AG10803 (cell line): ENCODE measurements around the gene KTN1.

Experiments used
- DNase-seq: peaks from one replicate; pipeline ENCODE4 v3.0.0; 2010; ENCODE audit warnings: low read depth
- H3K4me3 ChIP-seq: 2 replicates; pipeline ENCODE4 v1.5.1; 2011; ENCODE audit warnings: mild to moderate bottlenecking, low read length, control low read depth
- TF ChIP-seq, protein P1 (sequence below): conservative IDR thresholded peaks from 2 replicates; pipeline ENCODE4 v1.5.1; 2011; ENCODE audit warnings: mild to moderate bottlenecking, low read length, control low read depth, inconsistent platforms

KTN1 gene

DNA sequence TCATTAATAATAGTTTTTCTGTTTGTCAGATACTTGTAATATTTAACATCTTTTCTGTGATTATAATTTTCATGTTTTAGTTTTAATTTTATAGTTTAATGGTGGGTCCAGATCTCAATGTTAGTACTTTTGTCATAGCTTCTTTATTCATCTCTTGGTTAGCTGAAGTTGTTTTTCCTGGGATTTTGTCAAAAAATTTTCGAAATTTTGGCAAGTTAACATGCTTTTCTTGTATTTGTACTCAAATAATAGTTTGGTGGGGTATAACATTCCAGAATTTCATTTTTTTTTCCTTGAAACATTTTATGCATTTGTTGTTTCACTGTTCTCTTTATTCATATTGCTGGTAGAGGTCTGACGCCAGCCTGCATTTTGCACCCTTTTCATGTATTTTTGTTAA lies 45.5 kb downstream of the KTN1 start:
- TF ChIP-seq, protein P1, sequence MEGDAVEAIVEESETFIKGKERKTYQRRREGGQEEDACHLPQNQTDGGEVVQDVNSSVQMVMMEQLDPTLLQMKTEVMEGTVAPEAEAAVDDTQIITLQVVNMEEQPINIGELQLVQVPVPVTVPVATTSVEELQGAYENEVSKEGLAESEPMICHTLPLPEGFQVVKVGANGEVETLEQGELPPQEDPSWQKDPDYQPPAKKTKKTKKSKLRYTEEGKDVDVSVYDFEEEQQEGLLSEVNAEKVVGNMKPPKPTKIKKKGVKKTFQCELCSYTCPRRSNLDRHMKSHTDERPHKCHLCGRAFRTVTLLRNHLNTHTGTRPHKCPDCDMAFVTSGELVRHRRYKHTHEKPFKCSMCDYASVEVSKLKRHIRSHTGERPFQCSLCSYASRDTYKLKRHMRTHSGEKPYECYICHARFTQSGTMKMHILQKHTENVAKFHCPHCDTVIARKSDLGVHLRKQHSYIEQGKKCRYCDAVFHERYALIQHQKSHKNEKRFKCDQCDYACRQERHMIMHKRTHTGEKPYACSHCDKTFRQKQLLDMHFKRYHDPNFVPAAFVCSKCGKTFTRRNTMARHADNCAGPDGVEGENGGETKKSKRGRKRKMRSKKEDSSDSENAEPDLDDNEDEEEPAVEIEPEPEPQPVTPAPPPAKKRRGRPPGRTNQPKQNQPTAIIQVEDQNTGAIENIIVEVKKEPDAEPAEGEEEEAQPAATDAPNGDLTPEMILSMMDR: no peak
- H3K4me3 ChIP-seq: no peak overlapping the region
- peak; percentile 1 for DNase-seq

DNA sequence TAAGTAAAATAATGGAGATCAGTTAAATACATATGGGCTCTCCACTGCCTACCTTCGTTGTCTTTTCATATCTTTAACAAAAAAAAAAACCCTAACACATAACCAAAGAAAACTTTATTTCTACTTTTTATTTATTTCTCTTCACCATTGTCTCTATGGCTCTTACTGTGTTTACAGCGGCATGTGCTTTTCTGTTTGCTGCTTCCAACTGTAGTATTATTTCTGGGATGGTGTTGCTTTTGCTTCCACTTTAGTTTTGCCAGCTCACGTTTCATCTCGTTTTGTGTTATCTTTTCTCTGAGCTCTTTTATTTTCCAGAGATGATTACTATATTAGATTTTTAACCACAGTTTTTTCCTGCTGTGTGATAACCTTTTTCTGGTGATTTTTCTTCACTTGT lies 46.1 kb downstream of the KTN1 start:
- TF ChIP-seq, protein P1: no peak
- no peak for DNase-seq
- no peak overlapping the region for H3K4me3 ChIP-seq

DNA sequence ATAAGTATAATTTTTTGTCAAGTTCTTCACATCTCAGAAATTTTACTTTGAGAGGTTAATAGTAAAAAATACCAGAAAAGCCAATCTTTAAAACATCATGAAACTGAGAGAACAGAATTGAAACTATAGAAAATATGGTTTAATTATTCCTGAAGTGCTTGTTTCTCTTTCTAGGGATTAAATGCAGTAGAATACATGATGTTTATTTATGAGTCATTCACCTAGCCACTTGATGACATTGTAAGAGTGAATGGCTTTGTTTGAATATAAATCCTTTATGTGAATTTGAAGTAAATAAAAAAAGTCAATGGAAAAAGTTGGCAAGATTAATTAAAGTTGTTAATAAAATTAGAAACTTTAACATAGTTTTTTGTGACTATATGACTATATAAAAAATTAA lies 48.4 kb downstream of the KTN1 start:
- H3K4me3 ChIP-seq: no peak overlapping the region
- TF ChIP-seq, protein P1: no peak
- no peak for DNase-seq

- TF ChIP-seq, protein P1: no peak
Measured at GRCh38 chr14:55638665-55639064, 58.7 kb downstream of the KTN1 start.

DNA sequence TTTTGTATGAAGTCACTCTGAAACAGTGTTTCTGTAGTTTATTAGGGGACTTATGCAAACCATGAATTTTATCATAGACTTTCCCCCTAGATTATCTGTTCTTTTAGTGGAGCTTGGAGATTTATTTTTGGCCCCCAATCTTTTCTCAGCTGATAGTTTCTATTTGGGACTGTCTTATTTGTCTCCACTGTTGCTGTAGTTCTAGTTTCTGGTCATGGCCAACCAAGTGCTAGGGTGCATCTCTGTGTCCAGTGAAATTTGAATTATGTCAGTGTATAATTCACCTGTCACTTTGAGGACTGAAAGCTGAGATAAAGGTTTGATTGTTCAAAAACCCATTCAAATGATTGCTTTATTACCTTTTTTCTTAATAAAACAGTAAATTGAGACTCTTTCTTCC lies 61.3 kb downstream of the KTN1 start:
- H3K4me3 ChIP-seq: no peak overlapping the region
- no peak for DNase-seq
- TF ChIP-seq, protein P1: no peak

More at GRCh38 chr14:55638665-55639064, 58.7 kb downstream of the KTN1 start:
- DNase-seq: no peak
- H3K4me3 ChIP-seq: no peak overlapping the region

DNA sequence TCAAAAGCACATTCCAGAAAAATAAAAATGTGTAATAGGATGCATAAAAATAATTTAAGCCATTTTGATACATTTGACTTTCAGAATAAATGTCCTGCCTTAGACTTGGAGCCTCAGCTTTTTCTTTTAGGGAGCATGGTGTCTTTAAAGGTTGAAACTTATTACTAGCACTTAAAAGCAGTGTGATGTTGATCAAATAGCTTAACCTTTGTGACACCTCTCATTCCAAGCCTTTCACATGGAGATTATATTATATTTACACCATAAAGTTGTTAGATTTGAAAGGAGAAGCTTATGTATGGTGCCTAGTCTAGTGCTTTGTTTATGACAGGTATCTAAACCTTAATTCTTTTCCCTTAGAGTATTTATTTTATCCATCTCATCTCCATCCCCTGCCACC lies 61.9 kb downstream of the KTN1 start:
- TF ChIP-seq, protein P1: no peak
- H3K4me3 ChIP-seq: no peak overlapping the region
- no peak for DNase-seq

GRCh38 chr14:55645145-55645544 lies 65.1 kb downstream of the KTN1 start:
- DNase-seq: no peak
- H3K4me3 ChIP-seq: no peak overlapping the region
- TF ChIP-seq, protein P1: no peak
